Adrenal gland (tissue), 12 donors: Measurements from ENCODE around the gene SLC5A4. TPM values are rescaled to one million over a fixed set of nuclear protein-coding genes. Genes with fewer than 3 reads are reported as not detected.
"Not testable (repeated sequence)": the region's sequence is repeated elsewhere in the genome, so short reads cannot be mapped to it uniquely, and the experiment has no call there.

Experiments
- DNase-seq, 7 donors: peaks; one replicate each; pipeline ENCODE4 v3.0.0-alpha.2; 2019 to 2020
- H3K27ac ChIP-seq, 5 donors: fragments of 200-600 bp; sonication (generic) in 4 of 5; 1 replicate in 3 of 5; 2 replicates in 2 of 5; pipeline versions ENCODE4 v1.5.1 to v1.8.0; 2016 to 2020; ENCODE audit warnings: mild to moderate bottlenecking in 1 of 5
- H3K27me3 ChIP-seq: fragments of 200-600 bp; 2 replicates; pipeline ENCODE4 v1.8.0; 2021
- H3K36me3 ChIP-seq, 2 donors: fragments of 200-600 bp; replicated peaks in 1 of 2; 1 replicate in 1 of 2; 2 replicates in 1 of 2; pipeline versions ENCODE4 v1.5.1 to v1.8.0; 2018 to 2022
- H3K4me1 ChIP-seq, 2 donors: fragments of 200-600 bp; replicated peaks in 1 of 2; 1 replicate in 1 of 2; 2 replicates in 1 of 2; pipeline versions ENCODE4 v1.5.1 to v1.8.0; 2018 to 2021
- H3K4me3 ChIP-seq, 4 donors: fragments of 200-600 bp; sonication (generic) in 3 of 4; one replicate each; pipeline ENCODE4 v1.5.1; 2016 to 2018
- H3K9me3 ChIP-seq, 3 donors: fragments of 200-600 bp; sonication (generic) in 1 of 3; replicated peaks in 1 of 3; 1 replicate in 2 of 3; 2 replicates in 1 of 3; pipeline versions ENCODE4 v1.5.1 to v1.8.0; 2016 to 2021
- POLR2A ChIP-seq, 2 donors: fragments of 450-650 bp; IDR thresholded peaks; one replicate each; pipeline ENCODE4 v1.6.1; 2017; ENCODE audit warnings: antibody characterized with exemption in 2 of 2, mild to moderate bottlenecking in 2 of 2, moderate library complexity in 1 of 2
- WGBS, 4 donors: extraction: QIAGEN DNeasy Blood & Tissue Kit in 2 of 4; methylation state at CpG; one replicate each; pipeline versions ENCODE4 v1.1.5 to v1.1.7; 2013 to 2017; 5-methylcytosine and 5-hydroxymethylcytosine counted together
- intact Hi-C, 2 donors: fragments of 100-400 bp; cut with DNase I; formaldehyde crosslinking; loops; one replicate each; pipeline versions ENCODE4 v1.14.1 to v1.15.0; 2022 to 2023
- polyA plus RNA-seq, 3 donors: library from polyadenylated mRNA; stranded (reverse); fragments of 200-250 nt in 2 of 3; fragments of 350-450 nt in 1 of 3; fragmentation: Illumina TruSeq in 1 of 3; extraction: RNeasy Lipid Tissue Mini Kit (QIAGEN cat#74804) in 1 of 3; gene quantifications; one replicate each; pipeline ENCODE4 v1.2.3, GENCODE V29; 2013 to 2014
- total RNA-seq, 9 donors: library from RNA; depleted of rRNA in 4 of 9; stranded (reverse); fragments of >200 nt in 4 of 9; fragments of 120-200 nt in 1 of 9; fragmentation: NEBNext Ultra II Directional in 1 of 9; extraction: Animal tissue kit (Norgen Biotek cat#: 25700) in 1 of 9; gene quantifications; one replicate each; pipeline versions ENCODE4 v1.1.0 to v1.2.4, GENCODE V29; 2013 to 2023
- TF ChIP-seq, protein P1 (sequence below), 6 experiments: fragments of 450-650 bp in 4 of 6; fragments of 200-600 bp in 2 of 6; sonication (generic) in 1 of 6; IDR thresholded peaks; 1 replicate in 5 of 6; 2 replicates in 1 of 6; pipeline versions ENCODE4 v1.5.1 to v1.8.0; 2016 to 2021; ENCODE audit warnings: antibody characterized with exemption in 6 of 6, mild to moderate bottlenecking in 2 of 6, moderate library complexity in 1 of 6
- donor health status: healthy with polysubstance abuse.
- donor health status: Bipolar disorder and iron deficiency.
- donor health status: DM: yes; HTN: yes; CAD: no.
- donor health status: DM: no; HTN: no; CAD: no.
- donor health status: DM: no; HTN: no; CAD: no.
- donor health status: DM: yes; HTN: yes; CAD: no.

SLC5A4 gene
- total and polyA plus RNA-seq, 12 donors: 0.07 to 0.70 (median 0.33) TPM; not detected in 1

DNA sequence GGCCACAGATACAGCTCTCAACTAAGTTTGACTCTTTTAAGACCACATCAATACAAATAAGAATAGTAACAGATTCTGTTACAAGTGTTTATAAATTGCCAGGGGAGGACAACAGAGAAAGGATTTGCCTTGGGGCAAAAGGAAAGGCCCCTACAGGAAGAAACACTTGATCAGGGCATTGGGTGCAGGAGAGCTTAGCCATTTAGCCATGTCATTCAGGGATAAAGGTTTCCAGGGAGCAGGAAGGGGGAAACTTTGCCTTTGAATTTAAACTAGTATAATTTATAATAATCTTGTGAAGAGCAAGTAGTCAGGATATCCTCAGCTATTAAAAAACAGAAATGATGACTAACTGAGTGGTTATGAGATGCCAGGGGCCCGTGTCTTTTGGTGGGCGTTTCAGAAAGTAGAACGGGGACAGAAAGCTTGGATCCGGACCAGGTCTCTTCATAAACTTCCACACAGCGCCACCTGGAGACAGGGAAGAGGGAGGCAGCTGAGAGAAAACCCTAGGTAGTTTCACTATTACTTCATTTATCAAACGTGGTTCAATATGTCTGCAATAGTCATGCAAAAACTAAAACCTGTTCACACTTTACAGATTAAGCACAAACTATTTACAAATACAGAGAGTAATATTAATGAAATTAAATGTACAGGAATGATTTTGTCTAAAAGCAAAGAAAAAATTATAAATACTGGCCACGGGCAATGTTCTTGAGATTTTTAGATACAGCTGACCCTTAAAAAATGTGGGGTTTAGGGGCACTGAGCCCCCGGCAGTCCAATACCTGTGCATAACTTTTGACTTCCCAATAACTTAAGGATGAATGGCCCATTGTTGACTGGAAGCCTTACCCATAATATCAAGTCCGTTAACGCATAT lies 11.0 kb upstream of the SLC5A4 start:
- peak; percentile 60 to 82 (median 74) for DNase-seq
- Histone ChIP-seq H3K9me3 (no peaks in the 10 kb centered on the region), H3K4me3 (no peak overlapping the region), H3K27ac (no peak overlapping the region), H3K4me1 (peaks cover 0 to 4% of the 10 kb centered on the region in 2 donors), H3K27me3 (peaks cover 6% of the 10 kb centered on the region), H3K36me3 (no peaks in the 10 kb centered on the region)
- intact Hi-C loops: loop anchor here (5.0 to 10.0 kb wide), 2 partner anchors 289 to 291 kb away; no protein-coding TSS in a partner anchor
- 28 to 30% (median 30%) methylated on average over 10 of the region's 10 CpGs for WGBS, 4 donors
- no peak for TF ChIP-seq POLR2A (IDR thresholded peaks at IDR 0.05)
- TF ChIP-seq, protein P1, sequence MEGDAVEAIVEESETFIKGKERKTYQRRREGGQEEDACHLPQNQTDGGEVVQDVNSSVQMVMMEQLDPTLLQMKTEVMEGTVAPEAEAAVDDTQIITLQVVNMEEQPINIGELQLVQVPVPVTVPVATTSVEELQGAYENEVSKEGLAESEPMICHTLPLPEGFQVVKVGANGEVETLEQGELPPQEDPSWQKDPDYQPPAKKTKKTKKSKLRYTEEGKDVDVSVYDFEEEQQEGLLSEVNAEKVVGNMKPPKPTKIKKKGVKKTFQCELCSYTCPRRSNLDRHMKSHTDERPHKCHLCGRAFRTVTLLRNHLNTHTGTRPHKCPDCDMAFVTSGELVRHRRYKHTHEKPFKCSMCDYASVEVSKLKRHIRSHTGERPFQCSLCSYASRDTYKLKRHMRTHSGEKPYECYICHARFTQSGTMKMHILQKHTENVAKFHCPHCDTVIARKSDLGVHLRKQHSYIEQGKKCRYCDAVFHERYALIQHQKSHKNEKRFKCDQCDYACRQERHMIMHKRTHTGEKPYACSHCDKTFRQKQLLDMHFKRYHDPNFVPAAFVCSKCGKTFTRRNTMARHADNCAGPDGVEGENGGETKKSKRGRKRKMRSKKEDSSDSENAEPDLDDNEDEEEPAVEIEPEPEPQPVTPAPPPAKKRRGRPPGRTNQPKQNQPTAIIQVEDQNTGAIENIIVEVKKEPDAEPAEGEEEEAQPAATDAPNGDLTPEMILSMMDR (IDR thresholded peaks at IDR 0.05): peak; percentile 58 to 82 (median 72)

DNA sequence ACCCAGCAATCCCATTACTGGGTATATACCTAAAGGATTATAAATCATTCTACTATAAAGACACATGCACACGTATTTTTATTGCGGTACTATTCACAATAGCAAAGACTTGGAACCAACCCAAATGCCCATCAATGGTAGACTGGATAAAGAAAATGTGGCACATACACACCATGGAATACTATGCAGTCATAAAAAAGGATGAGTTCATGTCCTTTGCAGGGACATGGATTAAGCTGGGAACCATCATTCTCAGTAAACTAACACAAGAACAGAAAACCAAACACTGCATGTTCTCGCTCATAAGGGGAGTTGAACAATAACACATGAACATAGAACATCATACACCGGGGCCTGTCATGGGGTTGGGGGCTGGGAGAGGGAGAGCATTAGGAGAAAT lies 8.5 kb upstream of the SLC5A4 start:
- intact Hi-C loops: loop anchor here in 1 of 2 donors (10.0 kb wide), 1 partner anchor 289 kb away; no protein-coding TSS in a partner anchor
- 83 to 88% (median 85%) methylated on average over 4 of the region's 4 CpGs for WGBS, 4 donors
- not testable (repeated sequence) for H3K4me3 ChIP-seq, DNase-seq, H3K36me3 ChIP-seq, H3K4me1 ChIP-seq, H3K27me3 ChIP-seq, H3K27ac ChIP-seq, H3K9me3 ChIP-seq

DNA sequence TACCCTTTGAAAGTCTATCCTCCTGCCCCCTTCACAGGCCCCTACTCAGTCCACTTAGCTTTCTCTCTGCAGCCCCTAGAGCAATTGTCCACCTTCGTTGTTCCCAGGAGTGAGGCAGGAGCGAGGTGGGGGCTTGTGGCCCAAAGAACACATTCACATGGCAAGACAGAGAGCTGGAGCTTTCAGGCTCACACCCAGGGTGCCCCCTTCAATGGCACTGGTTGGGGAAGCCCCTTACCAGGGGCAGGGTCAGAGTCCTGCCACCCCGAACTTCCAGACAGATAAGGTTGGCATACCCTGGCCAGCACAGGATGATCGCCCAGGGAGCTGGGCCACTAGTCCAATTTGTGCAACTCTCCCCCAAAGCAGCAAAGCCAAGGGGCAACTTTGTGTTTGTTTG lies 6.2 kb upstream of the SLC5A4 start:
- Histone ChIP-seq H3K27ac (no peak overlapping the region), H3K4me1 (peaks cover 0 to 4% of the 10 kb centered on the region in 2 donors), H3K27me3 (peaks cover 6% of the 10 kb centered on the region), H3K9me3 (no peaks in the 10 kb centered on the region), H3K36me3 (no peaks in the 10 kb centered on the region), H3K4me3 (no peak overlapping the region)
- intact Hi-C loops: loop anchor here in 1 of 2 donors (10.0 kb wide), 1 partner anchor 287 kb away; no protein-coding TSS in a partner anchor
- TF ChIP-seq POLR2A (IDR thresholded peaks at IDR 0.05): no peak
- TF ChIP-seq, protein P1 (IDR thresholded peaks at IDR 0.05): no peak
- WGBS, 4 donors: 68 to 85% (median 74%) methylated on average over 2 to 4 of the region's 4 CpGs
- DNase-seq: no peak

DNA sequence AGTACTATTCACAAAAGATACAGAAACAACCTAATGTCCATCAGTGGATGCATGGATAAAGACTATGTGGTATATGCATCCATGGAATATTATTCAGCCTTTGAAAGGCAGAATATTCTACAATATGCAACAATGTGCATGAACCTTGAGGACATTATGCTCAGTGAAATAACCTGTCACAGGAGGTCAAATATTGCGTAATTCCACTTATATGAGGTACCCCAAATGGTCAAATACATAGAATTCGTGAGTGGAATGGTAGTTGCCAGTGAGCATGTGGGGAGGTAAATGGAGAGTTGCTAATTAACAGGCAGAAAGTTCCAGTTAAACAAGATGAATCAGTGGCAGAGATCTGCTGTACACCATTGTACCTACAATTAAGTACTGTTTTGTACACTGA lies 3.6 kb upstream of the SLC5A4 start:
- 49 to 80% (median 70%) methylated on average over 2 of the region's 2 CpGs for WGBS, 4 donors
- Histone ChIP-seq H3K36me3 (no peaks in the 10 kb centered on the region), H3K27ac (no peak overlapping the region), H3K9me3 (no peaks in the 10 kb centered on the region), H3K4me3 (no peak overlapping the region), H3K27me3 (peaks cover 6% of the 10 kb centered on the region), H3K4me1 (no peaks in the 10 kb centered on the region)
- no peak for DNase-seq
- no peak for TF ChIP-seq POLR2A (IDR thresholded peaks at IDR 0.05)
- TF ChIP-seq, protein P1 (IDR thresholded peaks at IDR 0.05): no peak
- intact Hi-C loops: no loop called here
